HG02763 (cell line): Measurements from ENCODE around the gene TMEM184B.

Experiments
- ATAC-seq: cut with Tn5 transposase; IDR thresholded peaks from one replicate; pipeline ENCODE4 v1.9.1; 2021; ENCODE audit warnings: mild to moderate bottlenecking, moderate library complexity; ENCODE audit not compliant: unreplicated experiment

Gene TMEM184B

GRCh38 chr22:38282397-38282796 lies 9.6 kb upstream of the TMEM184B start:
- no peak for ATAC-seq

- ATAC-seq = no peak
Measured at GRCh38 chr22:38276166-38276565, 3.4 kb upstream of the TMEM184B start.

- no peak for ATAC-seq
Measured at GRCh38 chr22:38273135-38273826, 471 bp upstream of the TMEM184B start.

- no peak for ATAC-seq
Measured at GRCh38 chr22:38271927-38272372, 860 bp downstream of the TMEM184B start.

GRCh38 chr22:38271101-38271500 lies 1.7 kb downstream of the TMEM184B start:
- ATAC-seq = no peak

- ATAC-seq = no peak
Measured at GRCh38 chr22:38270091-38270992, 2.5 kb downstream of the TMEM184B start.

GRCh38 chr22:38269466-38269865 lies 3.3 kb downstream of the TMEM184B start:
- no peak for ATAC-seq

GRCh38 chr22:38267086-38267485 lies 5.7 kb downstream of the TMEM184B start:
- ATAC-seq = no peak

GRCh38 chr22:38266120-38266519 lies 6.7 kb downstream of the TMEM184B start:
- no peak for ATAC-seq

- ATAC-seq = no peak
Measured at GRCh38 chr22:38264322-38264843, 8.4 kb downstream of the TMEM184B start.

DNA sequence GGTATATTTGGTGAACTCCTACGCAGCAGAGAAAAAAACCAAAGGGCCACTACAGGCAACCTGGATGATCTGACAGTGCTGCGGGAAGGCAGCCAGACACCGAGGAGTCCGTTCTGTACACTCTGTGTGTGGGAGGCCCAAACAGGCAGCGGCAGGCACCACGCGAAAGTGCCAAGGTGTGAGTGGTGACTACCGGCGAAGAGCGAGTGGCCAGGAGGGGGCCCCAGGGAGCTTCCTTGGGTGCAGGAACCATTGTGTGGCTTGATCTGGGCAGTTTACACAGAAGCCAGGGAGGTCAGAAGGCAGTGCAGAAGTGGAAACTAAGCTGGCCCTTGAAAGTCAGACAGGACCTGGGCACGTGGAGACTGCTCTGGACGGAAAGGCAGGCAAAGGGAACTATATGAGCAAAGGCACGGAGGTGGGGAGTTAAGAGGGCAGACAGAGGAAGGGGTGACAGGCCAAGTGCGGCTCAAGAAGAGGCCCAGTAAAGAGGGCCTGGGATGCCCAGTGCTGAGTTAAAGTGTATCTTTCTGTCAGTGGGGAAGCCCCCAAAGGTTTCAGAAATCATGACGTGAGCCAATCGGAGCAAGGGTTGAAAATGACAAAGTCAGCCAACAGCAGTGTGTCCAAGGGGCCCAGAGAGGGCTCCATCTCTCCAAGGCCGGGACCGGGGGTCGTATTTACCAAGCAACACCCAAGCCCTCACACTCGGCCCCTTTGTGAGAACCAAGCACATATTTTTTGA lies 10.6 kb downstream of the TMEM184B start:
- ATAC-seq = no peak

GRCh38 chr22:38260761-38261681 lies 11.8 kb downstream of the TMEM184B start:
- ATAC-seq = peak; percentile 17

GRCh38 chr22:38259370-38259769 lies 13.4 kb downstream of the TMEM184B start:
- ATAC-seq = no peak

DNA sequence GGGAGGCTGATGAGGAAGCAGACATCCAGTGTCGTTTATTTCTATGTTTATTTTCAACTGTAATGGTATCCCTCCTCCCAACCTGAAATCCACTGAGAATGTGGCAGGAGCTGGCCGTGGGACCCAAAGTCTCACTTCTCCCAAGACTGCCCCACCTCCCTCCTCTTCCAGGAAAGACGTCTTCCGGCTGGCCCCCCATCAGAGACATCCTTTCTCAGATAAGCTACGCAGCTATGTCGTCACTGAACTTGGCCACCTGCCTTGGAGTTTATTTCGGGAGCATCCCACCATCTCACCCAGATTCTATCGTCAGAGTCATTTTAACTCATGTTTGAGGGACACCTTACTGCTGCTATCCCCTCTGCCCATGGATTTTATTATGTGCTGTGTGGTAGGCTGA lies 13.9 kb downstream of the TMEM184B start:
- no peak for ATAC-seq

- no peak for ATAC-seq
Measured at GRCh38 chr22:38257650-38258250, 15.1 kb downstream of the TMEM184B start.

DNA sequence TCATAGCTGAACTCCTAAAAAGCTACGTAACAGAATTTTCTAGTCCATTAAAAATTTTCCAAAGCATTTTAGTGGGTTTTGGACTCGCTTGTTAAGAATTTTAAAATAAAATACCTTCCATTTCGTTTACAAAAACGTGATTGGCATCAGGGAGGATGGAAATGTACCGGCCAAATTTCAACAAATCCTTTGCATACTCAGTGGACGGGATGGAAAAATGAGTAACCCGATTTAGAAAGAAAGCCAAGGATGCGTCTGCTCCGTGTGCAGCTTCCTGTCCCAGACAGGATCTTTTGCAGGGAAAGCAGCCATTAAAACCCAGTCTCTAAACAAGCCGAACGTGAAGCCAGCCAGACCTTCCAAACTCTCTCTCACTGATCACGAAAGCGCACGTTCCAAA lies 15.6 kb downstream of the TMEM184B start:
- ATAC-seq = no peak

- no peak for ATAC-seq
Measured at GRCh38 chr22:38255697-38256096, 17.1 kb downstream of the TMEM184B start.

DNA sequence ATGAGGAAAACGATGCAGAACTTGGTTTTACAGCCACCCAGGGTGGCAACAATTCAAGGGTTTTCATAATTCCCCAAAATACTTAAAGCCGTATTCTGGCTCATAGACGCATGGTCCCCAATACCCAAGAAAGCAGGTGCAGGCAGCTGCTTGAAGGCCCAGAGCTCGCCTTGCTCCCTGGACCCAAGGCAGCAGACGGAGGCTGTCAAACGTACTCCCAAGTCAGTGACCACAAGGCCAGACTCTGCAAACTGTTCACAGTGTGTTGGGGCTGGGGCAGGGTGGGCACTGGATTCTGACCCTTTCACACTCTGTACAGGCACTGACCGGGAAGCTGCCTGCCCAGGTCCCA lies 21.5 kb downstream of the TMEM184B start:
- ATAC-seq = no peak

- ATAC-seq = no peak
Measured at GRCh38 chr22:38250643-38251340, 22.0 kb downstream of the TMEM184B start.
